HCT116 (cell line): ENCODE results near the gene P2RY14. TPM values are rescaled to one million over a fixed set of nuclear protein-coding genes. Genes with fewer than 3 reads are reported as not detected.

Source experiments
- ATAC-seq: fragments of 200-7000 bp; cut with Tn5 transposase; 2 replicates; pipeline ENCODE4 v1.9.1; 2020; ENCODE audit warnings: mild to moderate bottlenecking, moderate library complexity
- BruUV-seq: library from RNA; stranded (reverse); fragments of 400-500 nt; replicated peaks from 2 replicates; lab custom pipeline; 2021; lab: Mats Ljungman, UMichigan
- CTCF ChIA-PET: fragments of 300-600 bp; sonication (Branson Sonifier 250); formaldehyde crosslinking; loops from one replicate; lab custom pipeline; 2021; ENCODE audit warnings: antibody characterized with exemption; lab: Charles Lee
- POLR2A ChIA-PET: fragments of 300-600, 350-600 bp; sonication (Branson Sonifier 250); formaldehyde crosslinking; loops from one replicate; lab custom pipeline; 2021; ENCODE audit warnings: antibody characterized with exemption; lab: Charles Lee
- RAD21 ChIA-PET, 2 experiments: fragments of 300-600 bp; sonication (Branson Sonifier 250); formaldehyde crosslinking; loops; one replicate each; lab custom pipeline; 2023; ENCODE audit warnings: low total read pairs in 2 of 2; ENCODE audit not compliant: uncharacterized antibody in 2 of 2, unreplicated experiment in 2 of 2, low non-redundant PET in 1 of 2; lab: Charles Lee
- DNase-seq: peaks from one replicate; pipeline ENCODE4 v3.0.0-alpha.2; 2010; ENCODE audit warnings: low read depth, low spot score
- H2AFZ ChIP-seq: fragments of 200-600 bp; shearing (Covaris generic), sonication (generic); 2 replicates; pipeline ENCODE4 v1.6.1; 2017; ENCODE audit warnings: low read depth, mixed run types, mixed read lengths, antibody characterized with exemption, low read length; ENCODE audit not compliant: poor library complexity, severe bottlenecking
- H3K27ac ChIP-seq: 2 replicates; pipeline ENCODE4 v1.5.1; 2012; ENCODE audit warnings: low read depth, low read length
- H3K27me3 ChIP-seq: fragments of 200-600 bp; sonication (generic); 2 replicates; pipeline ENCODE4 v1.6.1; 2016; ENCODE audit warnings: mixed run types, low read length, mixed read lengths; ENCODE audit not compliant: insufficient read depth
- H3K36me3 ChIP-seq, 2 experiments: fragments of 200-500 bp in 1 of 2; fragments of 200-600 bp in 1 of 2; sonication (Bioruptor generic) in 1 of 2; sonication (generic) in 1 of 2; 2 replicates each; pipeline versions ENCODE4 v1.5.1 to v1.6.1; 2014 to 2016; ENCODE audit warnings: low read length in 2 of 2, inconsistent platforms in 1 of 2, mixed read lengths in 1 of 2, mixed run types in 1 of 2; ENCODE audit not compliant: insufficient read depth in 2 of 2, control insufficient read depth in 1 of 2
- H3K4me1 ChIP-seq, 2 experiments: fragments of 200-600 bp in 1 of 2; sonication (generic) in 1 of 2; 2 replicates each; pipeline versions ENCODE4 v1.5.1 to v1.6.1; 2012 to 2017; ENCODE audit warnings: low read length in 2 of 2, inconsistent platforms in 1 of 2, mild to moderate bottlenecking in 1 of 2, mixed read lengths in 1 of 2, mixed run types in 1 of 2, moderate library complexity in 1 of 2; ENCODE audit not compliant: insufficient read depth in 2 of 2, control insufficient read depth in 1 of 2
- H3K4me2 ChIP-seq: fragments of 200-600 bp; sonication (generic); 2 replicates; pipeline ENCODE4 v1.6.1; 2017; ENCODE audit warnings: mixed run types, low read length, mixed read lengths
- H3K4me3 ChIP-seq, 2 experiments: fragments of 200-600 bp in 1 of 2; sonication (generic) in 1 of 2; replicated peaks in 1 of 2; 2 replicates each; pipeline ENCODE4 v1.5.1; 2011 to 2016; ENCODE audit warnings: low read length in 2 of 2, control low read depth in 1 of 2, low read depth in 1 of 2, mild to moderate bottlenecking in 1 of 2, mixed read lengths in 1 of 2, mixed run types in 1 of 2
- H3K79me2 ChIP-seq: fragments of 200-600 bp; sonication (generic); 2 replicates; pipeline ENCODE4 v1.6.1; 2017; ENCODE audit warnings: mild to moderate bottlenecking, mixed run types, low read length, moderate library complexity, mixed read lengths; ENCODE audit not compliant: insufficient read depth
- H3K9ac ChIP-seq: fragments of 200-600 bp; sonication (generic); 2 replicates; pipeline ENCODE4 v1.6.1; 2016; ENCODE audit warnings: low read length, mixed read lengths
- H3K9me2 ChIP-seq: fragments of 200-600 bp; sonication (generic), shearing (Covaris generic); 2 replicates; pipeline ENCODE4 v1.6.1; 2017; ENCODE audit warnings: mixed run types, mild to moderate bottlenecking, moderate library complexity; ENCODE audit not compliant: insufficient read depth
- H3K9me3 ChIP-seq, 2 experiments: fragments of 200-500 bp in 1 of 2; fragments of 200-600 bp in 1 of 2; sonication (Bioruptor generic) in 1 of 2; sonication (generic) in 1 of 2; 2 replicates each; pipeline ENCODE4 v1.6.1; 2014 to 2017; ENCODE audit warnings: low read length in 2 of 2, mixed read lengths in 2 of 2, inconsistent platforms in 1 of 2, low read depth in 1 of 2, mild to moderate bottlenecking in 1 of 2, mixed run types in 1 of 2, moderate library complexity in 1 of 2; ENCODE audit not compliant: control insufficient read depth in 1 of 2, insufficient read depth in 1 of 2
- H4K20me1 ChIP-seq: fragments of 200-600 bp; sonication (generic), shearing (Covaris generic); 2 replicates; pipeline ENCODE4 v1.6.1; 2017; ENCODE audit warnings: mixed run types, mild to moderate bottlenecking, moderate library complexity; ENCODE audit not compliant: insufficient read depth
- CEBPB ChIP-seq: IDR thresholded peaks from 2 replicates; pipeline ENCODE4 v1.6.1; 2012; ENCODE audit warnings: low read depth
- EGR1 ChIP-seq: IDR thresholded peaks from 2 replicates; pipeline ENCODE4 v1.6.1; 2012; ENCODE audit warnings: low read depth
- JUND ChIP-seq: IDR thresholded peaks from 2 replicates; pipeline ENCODE4 v1.6.1; 2012
- MAX ChIP-seq: IDR thresholded peaks from 2 replicates; pipeline ENCODE4 v1.6.1; 2012
- RAD21 ChIP-seq: IDR thresholded peaks from 2 replicates; pipeline ENCODE4 v1.6.1; 2012; ENCODE audit warnings: low read depth, mild to moderate bottlenecking
- ZBTB33 ChIP-seq: IDR thresholded peaks from 2 replicates; pipeline ENCODE4 v1.6.1; 2011; ENCODE audit warnings: mild to moderate bottlenecking, low read length, moderate library complexity; ENCODE audit not compliant: insufficient replicate concordance; ENCODE audit errors: extremely low read depth
- ZFX ChIP-seq: fragments of 450-650 bp; IDR thresholded peaks from 2 replicates; pipeline ENCODE4 v1.6.1; 2017
- intact Hi-C: fragments of 100-400 bp; cut with micrococcal nuclease; formaldehyde crosslinking; loops from 2 replicates; pipeline ENCODE4 v1.10.0; 2022
- total RNA-seq: library from RNA; stranded (reverse); gene quantifications from one replicate; pipeline ENCODE4 v1.2.1, GENCODE V29; 2021; ENCODE audit not compliant: unreplicated experiment

P2RY14 gene
- total RNA-seq, 1 experiment from 2014 or later = not detected

- no peak overlapping the region for H3K27ac ChIP-seq
- no peaks in the 10 kb centered on the region for H3K4me1 ChIP-seq
- no peaks in the 10 kb centered on the region for H3K79me2 ChIP-seq
- ATAC-seq (no peak), DNase-seq (no peak)
- H3K9ac ChIP-seq = no peak overlapping the region
- no peak overlapping the region for H3K4me3 ChIP-seq
- TF ChIP-seq RAD21 = no peak
- TF ChIP-seq CEBPB = no peak
- no peak for TF ChIP-seq JUND
- TF ChIP-seq MAX = no peak
- no peak for TF ChIP-seq ZBTB33
- no peak for TF ChIP-seq ZFX
- no peak for TF ChIP-seq EGR1
- H3K36me3 ChIP-seq = no peaks in the 10 kb centered on the region
- no peaks in the 10 kb centered on the region for H3K27me3 ChIP-seq
- H3K9me2 ChIP-seq = 0 out of 2 replicates have a peak, but pooled peaks cover 3% of the 10 kb centered on the region
- no peaks in the 10 kb centered on the region for H3K9me3 ChIP-seq
- no peak overlapping the region for H2AFZ ChIP-seq
- POLR2A ChIA-PET = no interaction called here
- no peaks in the 10 kb centered on the region for H4K20me1 ChIP-seq
- RAD21 ChIA-PET = no interaction called here
- H3K4me2 ChIP-seq = no peak overlapping the region
- CTCF ChIA-PET = no interaction called here
- BruUV-seq = no TSS peak
- intact Hi-C loops = no loop called here
Observed at GRCh38 chr3:151200586-151200985, 77.8 kb downstream of the P2RY14 start.
